WTC11 (cell line): ENCODE measurements around the gene RABGAP1. TPM values are rescaled to one million over a fixed set of nuclear protein-coding genes. Genes with fewer than 3 reads are reported as not detected.

ENCODE experiments used
- ATAC-seq: fragments of 200-7000 bp; cut with Tn5 transposase; 2 replicates; pipeline ENCODE4 v1.10.0; 2021; ENCODE audit warnings: mild to moderate bottlenecking, moderate library complexity
- CTCF ChIA-PET: fragments of 300-600 bp; sonication (Branson Sonifier 250); formaldehyde crosslinking; loops from one replicate; lab custom pipeline; 2021; ENCODE audit warnings: antibody characterized with exemption; lab: Charles Lee
- POLR2A ChIA-PET: fragments of 350-600 bp; sonication (Branson Sonifier 250); formaldehyde crosslinking; loops from one replicate; lab custom pipeline; 2021; ENCODE audit warnings: antibody characterized with exemption; lab: Charles Lee
- DNase-seq: peaks from one replicate; pipeline ENCODE4 v3.0.0; 2021; ENCODE audit warnings: low spot score
- H3K27ac Mint-ChIP-seq: 2 replicates; pipeline ENCODE4 v1.8.0; 2021; ENCODE audit warnings: mixed read lengths
- H3K27me3 Mint-ChIP-seq: 2 replicates; pipeline ENCODE4 v1.8.0; 2021; ENCODE audit warnings: low read depth, mild to moderate bottlenecking, moderate library complexity, mixed read lengths
- H3K36me3 Mint-ChIP-seq: 2 replicates; pipeline ENCODE4 v1.8.0; 2021; ENCODE audit warnings: mixed read lengths
- H3K4me1 Mint-ChIP-seq: 2 replicates; pipeline ENCODE4 v1.8.0; 2022; ENCODE audit warnings: mixed read lengths
- H3K4me3 Mint-ChIP-seq: 2 replicates; pipeline ENCODE4 v1.8.0; 2021; ENCODE audit warnings: mild to moderate bottlenecking, moderate library complexity, mixed read lengths
- H3K9me3 Mint-ChIP-seq: 2 replicates; pipeline ENCODE4 v1.8.0; 2021; ENCODE audit warnings: mixed read lengths
- ETV6 ChIP-seq: sonication (generic); formaldehyde crosslinking; IDR thresholded peaks from 2 replicates; pipeline ENCODE4 v1.8.1; 2022; ENCODE audit warnings: mild to moderate bottlenecking, missing genetic modification reagents
- GABPB1 ChIP-seq: sonication (generic); formaldehyde crosslinking; IDR thresholded peaks from 2 replicates; pipeline ENCODE4 v1.8.1; 2023; ENCODE audit warnings: mild to moderate bottlenecking, missing genetic modification reagents
- KAT7 ChIP-seq: sonication (generic); formaldehyde crosslinking; IDR thresholded peaks from 2 replicates; pipeline ENCODE4 v1.8.1; 2023; ENCODE audit warnings: missing genetic modification reagents, mild to moderate bottlenecking, borderline replicate concordance
- MXD4 ChIP-seq: fragments of 250-450 bp; sonication (Bioruptor Pico); IDR thresholded peaks from 2 replicates; pipeline ENCODE4 v1.8.0; 2021; ENCODE audit warnings: mild to moderate bottlenecking, moderate library complexity, borderline replicate concordance
- PRDM15 ChIP-seq: sonication (generic); formaldehyde crosslinking; IDR thresholded peaks from 2 replicates; pipeline ENCODE4 v1.8.0; 2022; ENCODE audit warnings: missing genetic modification reagents
- ZBTB21 ChIP-seq: sonication (generic); formaldehyde crosslinking; IDR thresholded peaks from 2 replicates; pipeline ENCODE4 v1.8.1; 2023; ENCODE audit warnings: mild to moderate bottlenecking, missing genetic modification reagents, borderline replicate concordance
- ZNF121 ChIP-seq: sonication (generic); formaldehyde crosslinking; IDR thresholded peaks from 2 replicates; pipeline ENCODE4 v1.8.0; 2023; ENCODE audit warnings: missing genetic modification reagents
- ZNF396 ChIP-seq: fragments of 250-450 bp; sonication (Bioruptor Pico); IDR thresholded peaks from 2 replicates; pipeline ENCODE4 v1.8.0; 2021; ENCODE audit warnings: mild to moderate bottlenecking, moderate library complexity, borderline replicate concordance
- total RNA-seq: library from RNA; stranded (reverse); gene quantifications from 3 replicates; pipeline ENCODE4 v1.2.3, GENCODE V29; 2021
- TF ChIP-seq, protein P1 (sequence below): fragments of 250-450 bp; sonication (Bioruptor Pico); IDR thresholded peaks from 2 replicates; pipeline ENCODE4 v1.9.0; 2021; ENCODE audit warnings: moderate library complexity, mild to moderate bottlenecking, inconsistent platforms, borderline replicate concordance
- TF ChIP-seq, protein P2 (sequence below): sonication (generic); formaldehyde crosslinking; IDR thresholded peaks from 2 replicates; pipeline ENCODE4 v1.8.1; 2022; ENCODE audit warnings: low read depth, missing genetic modification reagents, borderline replicate concordance
- TF ChIP-seq, protein P3 (sequence below): sonication (generic); formaldehyde crosslinking; IDR thresholded peaks from 2 replicates; pipeline ENCODE4 v1.8.1; 2023; ENCODE audit warnings: mild to moderate bottlenecking, missing genetic modification reagents, borderline replicate concordance
- TF ChIP-seq, protein P4 (sequence below): sonication (generic); formaldehyde crosslinking; IDR thresholded peaks from 2 replicates; pipeline ENCODE4 v1.8.0; 2023; ENCODE audit warnings: mild to moderate bottlenecking, missing genetic modification reagents
- TF ChIP-seq, protein P5 (sequence below): sonication (generic); formaldehyde crosslinking; IDR thresholded peaks from 2 replicates; pipeline ENCODE4 v1.8.1; 2023; ENCODE audit warnings: mild to moderate bottlenecking, missing genetic modification reagents

RABGAP1 gene
- total RNA-seq, 1 experiment from 2014 or later, result 38.1 TPM

DNA sequence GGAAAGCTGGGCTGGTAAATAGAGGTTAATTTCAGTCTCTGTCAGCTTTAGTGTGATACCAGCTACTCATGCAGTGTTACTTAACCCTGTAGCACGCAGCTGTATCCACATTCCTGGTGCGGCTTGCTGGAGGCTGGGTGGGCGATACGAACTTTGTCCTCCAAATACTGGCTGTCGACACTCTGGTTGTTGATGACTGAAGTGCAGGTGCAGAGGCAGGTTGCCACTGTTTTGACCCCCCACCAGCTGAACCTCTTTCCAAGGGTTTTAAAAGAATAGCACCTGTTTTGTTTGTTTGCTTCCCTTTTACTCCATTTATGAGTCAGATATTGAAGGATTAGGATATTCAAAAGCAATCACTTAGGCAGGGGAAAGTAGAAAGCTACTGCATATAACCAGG, 4.4 kb upstream of the RABGAP1 start:
- ChIA-PET CTCF (no interaction called here), POLR2A (no interaction called here)
- TF ChIP-seq KAT7 (CRISPR knock-in tag) (no peak), ETV6 (no peak), GABPB1 (CRISPR knock-in tag) (peak; percentile 71)
- TF ChIP-seq, protein P1, sequence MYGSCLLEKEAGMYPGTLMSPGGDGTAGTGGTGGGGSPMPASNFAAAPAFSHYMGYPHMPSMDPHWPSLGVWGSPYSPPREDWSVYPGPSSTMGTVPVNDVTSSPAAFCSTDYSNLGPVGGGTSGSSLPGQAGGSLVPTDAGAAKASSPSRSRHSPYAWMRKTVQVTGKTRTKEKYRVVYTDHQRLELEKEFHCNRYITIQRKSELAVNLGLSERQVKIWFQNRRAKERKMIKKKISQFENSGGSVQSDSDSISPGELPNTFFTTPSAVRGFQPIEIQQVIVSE (CRISPR knock-in tag), result no peak

DNA sequence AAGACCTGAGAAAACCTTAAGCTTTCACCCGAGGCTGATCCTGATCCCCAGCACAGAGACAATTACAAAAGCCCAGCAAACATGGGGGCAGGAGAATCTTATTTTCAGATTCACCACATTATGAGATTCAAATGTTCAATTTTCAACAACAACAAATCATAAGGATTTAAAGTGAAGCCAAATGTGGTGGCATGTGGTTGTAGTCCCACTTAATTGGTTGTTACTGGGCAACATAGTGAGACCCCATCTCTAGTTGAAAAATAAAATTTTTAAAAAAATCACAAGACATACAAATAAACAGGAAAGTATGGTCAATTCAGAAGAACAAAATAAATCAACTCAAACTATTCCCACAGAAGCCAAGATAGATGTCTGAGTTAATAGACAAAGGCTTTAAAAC, 3.9 kb upstream of the RABGAP1 start:
- no peaks in the 10 kb centered on the region for H3K9me3 Mint-ChIP-seq
- CTCF ChIA-PET, result no interaction called here
- no peak overlapping the region for H3K27ac Mint-ChIP-seq
- H3K4me1 Mint-ChIP-seq, result peaks cover 12% of the 10 kb centered on the region
- POLR2A ChIA-PET, result no interaction called here
- ATAC-seq (no peak), DNase-seq (no peak)
- no peak overlapping the region for H3K4me3 Mint-ChIP-seq
- TF ChIP-seq, protein P2, sequence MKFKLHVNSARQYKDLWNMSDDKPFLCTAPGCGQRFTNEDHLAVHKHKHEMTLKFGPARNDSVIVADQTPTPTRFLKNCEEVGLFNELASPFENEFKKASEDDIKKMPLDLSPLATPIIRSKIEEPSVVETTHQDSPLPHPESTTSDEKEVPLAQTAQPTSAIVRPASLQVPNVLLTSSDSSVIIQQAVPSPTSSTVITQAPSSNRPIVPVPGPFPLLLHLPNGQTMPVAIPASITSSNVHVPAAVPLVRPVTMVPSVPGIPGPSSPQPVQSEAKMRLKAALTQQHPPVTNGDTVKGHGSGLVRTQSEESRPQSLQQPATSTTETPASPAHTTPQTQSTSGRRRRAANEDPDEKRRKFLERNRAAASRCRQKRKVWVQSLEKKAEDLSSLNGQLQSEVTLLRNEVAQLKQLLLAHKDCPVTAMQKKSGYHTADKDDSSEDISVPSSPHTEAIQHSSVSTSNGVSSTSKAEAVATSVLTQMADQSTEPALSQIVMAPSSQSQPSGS (CRISPR knock-in tag), result no peak
- TF ChIP-seq PRDM15 (no peak), ZNF121 (peak; percentile 47; the same call in 1 of the 2 replicates), ZNF396 (CRISPR knock-in tag) (no peak), MXD4 (CRISPR knock-in tag) (no peak), ZBTB21 (CRISPR knock-in tag) (no peak)
- TF ChIP-seq, protein P3, sequence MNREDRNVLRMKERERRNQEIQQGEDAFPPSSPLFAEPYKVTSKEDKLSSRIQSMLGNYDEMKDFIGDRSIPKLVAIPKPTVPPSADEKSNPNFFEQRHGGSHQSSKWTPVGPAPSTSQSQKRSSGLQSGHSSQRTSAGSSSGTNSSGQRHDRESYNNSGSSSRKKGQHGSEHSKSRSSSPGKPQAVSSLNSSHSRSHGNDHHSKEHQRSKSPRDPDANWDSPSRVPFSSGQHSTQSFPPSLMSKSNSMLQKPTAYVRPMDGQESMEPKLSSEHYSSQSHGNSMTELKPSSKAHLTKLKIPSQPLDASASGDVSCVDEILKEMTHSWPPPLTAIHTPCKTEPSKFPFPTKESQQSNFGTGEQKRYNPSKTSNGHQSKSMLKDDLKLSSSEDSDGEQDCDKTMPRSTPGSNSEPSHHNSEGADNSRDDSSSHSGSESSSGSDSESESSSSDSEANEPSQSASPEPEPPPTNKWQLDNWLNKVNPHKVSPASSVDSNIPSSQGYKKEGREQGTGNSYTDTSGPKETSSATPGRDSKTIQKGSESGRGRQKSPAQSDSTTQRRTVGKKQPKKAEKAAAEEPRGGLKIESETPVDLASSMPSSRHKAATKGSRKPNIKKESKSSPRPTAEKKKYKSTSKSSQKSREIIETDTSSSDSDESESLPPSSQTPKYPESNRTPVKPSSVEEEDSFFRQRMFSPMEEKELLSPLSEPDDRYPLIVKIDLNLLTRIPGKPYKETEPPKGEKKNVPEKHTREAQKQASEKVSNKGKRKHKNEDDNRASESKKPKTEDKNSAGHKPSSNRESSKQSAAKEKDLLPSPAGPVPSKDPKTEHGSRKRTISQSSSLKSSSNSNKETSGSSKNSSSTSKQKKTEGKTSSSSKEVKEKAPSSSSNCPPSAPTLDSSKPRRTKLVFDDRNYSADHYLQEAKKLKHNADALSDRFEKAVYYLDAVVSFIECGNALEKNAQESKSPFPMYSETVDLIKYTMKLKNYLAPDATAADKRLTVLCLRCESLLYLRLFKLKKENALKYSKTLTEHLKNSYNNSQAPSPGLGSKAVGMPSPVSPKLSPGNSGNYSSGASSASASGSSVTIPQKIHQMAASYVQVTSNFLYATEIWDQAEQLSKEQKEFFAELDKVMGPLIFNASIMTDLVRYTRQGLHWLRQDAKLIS (CRISPR knock-in tag), result no peak
- TF ChIP-seq, protein P4, sequence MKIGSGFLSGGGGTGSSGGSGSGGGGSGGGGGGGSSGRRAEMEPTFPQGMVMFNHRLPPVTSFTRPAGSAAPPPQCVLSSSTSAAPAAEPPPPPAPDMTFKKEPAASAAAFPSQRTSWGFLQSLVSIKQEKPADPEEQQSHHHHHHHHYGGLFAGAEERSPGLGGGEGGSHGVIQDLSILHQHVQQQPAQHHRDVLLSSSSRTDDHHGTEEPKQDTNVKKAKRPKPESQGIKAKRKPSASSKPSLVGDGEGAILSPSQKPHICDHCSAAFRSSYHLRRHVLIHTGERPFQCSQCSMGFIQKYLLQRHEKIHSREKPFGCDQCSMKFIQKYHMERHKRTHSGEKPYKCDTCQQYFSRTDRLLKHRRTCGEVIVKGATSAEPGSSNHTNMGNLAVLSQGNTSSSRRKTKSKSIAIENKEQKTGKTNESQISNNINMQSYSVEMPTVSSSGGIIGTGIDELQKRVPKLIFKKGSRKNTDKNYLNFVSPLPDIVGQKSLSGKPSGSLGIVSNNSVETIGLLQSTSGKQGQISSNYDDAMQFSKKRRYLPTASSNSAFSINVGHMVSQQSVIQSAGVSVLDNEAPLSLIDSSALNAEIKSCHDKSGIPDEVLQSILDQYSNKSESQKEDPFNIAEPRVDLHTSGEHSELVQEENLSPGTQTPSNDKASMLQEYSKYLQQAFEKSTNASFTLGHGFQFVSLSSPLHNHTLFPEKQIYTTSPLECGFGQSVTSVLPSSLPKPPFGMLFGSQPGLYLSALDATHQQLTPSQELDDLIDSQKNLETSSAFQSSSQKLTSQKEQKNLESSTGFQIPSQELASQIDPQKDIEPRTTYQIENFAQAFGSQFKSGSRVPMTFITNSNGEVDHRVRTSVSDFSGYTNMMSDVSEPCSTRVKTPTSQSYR (CRISPR knock-in tag), result no peak
- TF ChIP-seq, protein P5, sequence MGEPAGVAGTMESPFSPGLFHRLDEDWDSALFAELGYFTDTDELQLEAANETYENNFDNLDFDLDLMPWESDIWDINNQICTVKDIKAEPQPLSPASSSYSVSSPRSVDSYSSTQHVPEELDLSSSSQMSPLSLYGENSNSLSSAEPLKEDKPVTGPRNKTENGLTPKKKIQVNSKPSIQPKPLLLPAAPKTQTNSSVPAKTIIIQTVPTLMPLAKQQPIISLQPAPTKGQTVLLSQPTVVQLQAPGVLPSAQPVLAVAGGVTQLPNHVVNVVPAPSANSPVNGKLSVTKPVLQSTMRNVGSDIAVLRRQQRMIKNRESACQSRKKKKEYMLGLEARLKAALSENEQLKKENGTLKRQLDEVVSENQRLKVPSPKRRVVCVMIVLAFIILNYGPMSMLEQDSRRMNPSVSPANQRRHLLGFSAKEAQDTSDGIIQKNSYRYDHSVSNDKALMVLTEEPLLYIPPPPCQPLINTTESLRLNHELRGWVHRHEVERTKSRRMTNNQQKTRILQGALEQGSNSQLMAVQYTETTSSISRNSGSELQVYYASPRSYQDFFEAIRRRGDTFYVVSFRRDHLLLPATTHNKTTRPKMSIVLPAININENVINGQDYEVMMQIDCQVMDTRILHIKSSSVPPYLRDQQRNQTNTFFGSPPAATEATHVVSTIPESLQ, result no peak
- H3K36me3 Mint-ChIP-seq, result peaks cover 16% of the 10 kb centered on the region
- no peaks in the 10 kb centered on the region; the same call in 1 of the 2 replicates for H3K27me3 Mint-ChIP-seq

More for the DNA sequence above, 4.4 kb upstream of the RABGAP1 start:
- no peak for DNase-seq
- ATAC-seq, result no peak
- no peaks in the 10 kb centered on the region; the same call in 1 of the 2 replicates for H3K27me3 Mint-ChIP-seq
- no peak overlapping the region for H3K4me3 Mint-ChIP-seq
- peaks cover 11% of the 10 kb centered on the region for H3K4me1 Mint-ChIP-seq
- H3K36me3 Mint-ChIP-seq, result peaks cover 16% of the 10 kb centered on the region
- no peaks in the 10 kb centered on the region for H3K9me3 Mint-ChIP-seq
- no peak overlapping the region for H3K27ac Mint-ChIP-seq
